ENCODE results near the gene FOXC1. TPM values are rescaled to one million over a fixed set of nuclear protein-coding genes. Genes with fewer than 3 reads are reported as not detected.

The FOXC1 gene
- polyA plus RNA-seq, 2 of the 4 experiments (the other 2 are of a cell fraction), result 3.4 to 4.7 TPM

DNA sequence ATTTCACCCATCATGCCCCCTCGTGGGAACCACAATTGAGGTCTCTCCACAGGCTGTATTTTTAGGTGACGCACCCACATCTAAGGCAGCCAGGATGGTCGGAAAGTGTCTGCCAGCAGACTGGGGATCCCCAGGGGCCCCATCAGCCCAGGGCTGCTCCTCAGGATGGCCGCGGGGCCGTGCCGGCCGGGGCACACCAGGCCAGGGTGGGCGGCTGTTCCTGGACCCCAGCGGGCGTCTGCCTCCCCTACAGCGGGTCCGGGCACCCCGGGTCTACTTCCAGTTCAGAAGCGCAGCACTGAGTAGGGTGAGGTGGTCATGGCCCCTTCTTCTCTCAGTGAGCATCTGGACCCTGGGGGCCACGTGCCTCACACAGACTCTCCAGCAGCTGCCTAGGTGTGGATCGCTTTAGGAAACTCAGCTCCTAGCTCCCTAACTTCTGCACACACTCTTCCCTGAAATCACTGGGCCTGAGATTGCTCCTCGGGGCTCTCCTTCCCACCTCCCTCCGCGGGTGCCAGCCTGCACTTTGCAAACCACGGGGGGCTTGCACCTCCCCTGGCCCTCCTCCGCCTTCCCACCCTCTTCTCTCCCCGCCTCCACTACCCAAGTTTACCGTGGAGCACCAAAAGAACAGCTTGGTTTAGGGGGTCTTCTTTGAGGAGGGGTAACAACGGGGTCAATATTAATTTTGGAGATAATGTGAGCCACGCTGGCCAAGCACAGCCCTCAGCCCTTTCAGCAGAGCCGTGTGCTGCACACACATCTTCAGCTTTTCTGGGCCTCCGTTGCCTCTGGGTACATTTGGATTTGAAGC lies 14.2 kb upstream of the FOXC1 start:
- Histone ChIP-seq H3K9me3 (no peaks in the 10 kb centered on the region), H3K4me3 (no peak overlapping the region), H3K4me2 (peak overlapping the region; percentile 58; the same call in 2 of the 3 replicates), H3K27ac (no peak overlapping the region; a peak in 1 of 6 replicates), H3K4me1 (peaks cover 18% of the 10 kb centered on the region)
- ATAC-seq (peak in 1 of 2 experiments; percentile 32; a peak in 2 of 6 replicates), FAIRE-seq (no peak), DNase-seq (ENCODE audit: low read depth in 1 of 2, low spot score in 1 of 2) (no peak)
- 55% methylated on average over 14 of the region's 28 CpGs for WGBS (ENCODE audit: missing lambda C conversion rate)
- TF ChIP-seq CHD2 (IDR thresholded peaks at IDR 0.05; ENCODE audit: low read length, partially characterized antibody), result no peak
- TF ChIP-seq, protein P1, sequence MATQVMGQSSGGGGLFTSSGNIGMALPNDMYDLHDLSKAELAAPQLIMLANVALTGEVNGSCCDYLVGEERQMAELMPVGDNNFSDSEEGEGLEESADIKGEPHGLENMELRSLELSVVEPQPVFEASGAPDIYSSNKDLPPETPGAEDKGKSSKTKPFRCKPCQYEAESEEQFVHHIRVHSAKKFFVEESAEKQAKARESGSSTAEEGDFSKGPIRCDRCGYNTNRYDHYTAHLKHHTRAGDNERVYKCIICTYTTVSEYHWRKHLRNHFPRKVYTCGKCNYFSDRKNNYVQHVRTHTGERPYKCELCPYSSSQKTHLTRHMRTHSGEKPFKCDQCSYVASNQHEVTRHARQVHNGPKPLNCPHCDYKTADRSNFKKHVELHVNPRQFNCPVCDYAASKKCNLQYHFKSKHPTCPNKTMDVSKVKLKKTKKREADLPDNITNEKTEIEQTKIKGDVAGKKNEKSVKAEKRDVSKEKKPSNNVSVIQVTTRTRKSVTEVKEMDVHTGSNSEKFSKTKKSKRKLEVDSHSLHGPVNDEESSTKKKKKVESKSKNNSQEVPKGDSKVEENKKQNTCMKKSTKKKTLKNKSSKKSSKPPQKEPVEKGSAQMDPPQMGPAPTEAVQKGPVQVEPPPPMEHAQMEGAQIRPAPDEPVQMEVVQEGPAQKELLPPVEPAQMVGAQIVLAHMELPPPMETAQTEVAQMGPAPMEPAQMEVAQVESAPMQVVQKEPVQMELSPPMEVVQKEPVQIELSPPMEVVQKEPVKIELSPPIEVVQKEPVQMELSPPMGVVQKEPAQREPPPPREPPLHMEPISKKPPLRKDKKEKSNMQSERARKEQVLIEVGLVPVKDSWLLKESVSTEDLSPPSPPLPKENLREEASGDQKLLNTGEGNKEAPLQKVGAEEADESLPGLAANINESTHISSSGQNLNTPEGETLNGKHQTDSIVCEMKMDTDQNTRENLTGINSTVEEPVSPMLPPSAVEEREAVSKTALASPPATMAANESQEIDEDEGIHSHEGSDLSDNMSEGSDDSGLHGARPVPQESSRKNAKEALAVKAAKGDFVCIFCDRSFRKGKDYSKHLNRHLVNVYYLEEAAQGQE (IDR thresholded peaks at IDR 0.05), result no peak
- no peak for TF ChIP-seq GATA3 (IDR thresholded peaks at IDR 0.05; ENCODE audit: borderline replicate concordance)
- TF ChIP-seq, protein P2, sequence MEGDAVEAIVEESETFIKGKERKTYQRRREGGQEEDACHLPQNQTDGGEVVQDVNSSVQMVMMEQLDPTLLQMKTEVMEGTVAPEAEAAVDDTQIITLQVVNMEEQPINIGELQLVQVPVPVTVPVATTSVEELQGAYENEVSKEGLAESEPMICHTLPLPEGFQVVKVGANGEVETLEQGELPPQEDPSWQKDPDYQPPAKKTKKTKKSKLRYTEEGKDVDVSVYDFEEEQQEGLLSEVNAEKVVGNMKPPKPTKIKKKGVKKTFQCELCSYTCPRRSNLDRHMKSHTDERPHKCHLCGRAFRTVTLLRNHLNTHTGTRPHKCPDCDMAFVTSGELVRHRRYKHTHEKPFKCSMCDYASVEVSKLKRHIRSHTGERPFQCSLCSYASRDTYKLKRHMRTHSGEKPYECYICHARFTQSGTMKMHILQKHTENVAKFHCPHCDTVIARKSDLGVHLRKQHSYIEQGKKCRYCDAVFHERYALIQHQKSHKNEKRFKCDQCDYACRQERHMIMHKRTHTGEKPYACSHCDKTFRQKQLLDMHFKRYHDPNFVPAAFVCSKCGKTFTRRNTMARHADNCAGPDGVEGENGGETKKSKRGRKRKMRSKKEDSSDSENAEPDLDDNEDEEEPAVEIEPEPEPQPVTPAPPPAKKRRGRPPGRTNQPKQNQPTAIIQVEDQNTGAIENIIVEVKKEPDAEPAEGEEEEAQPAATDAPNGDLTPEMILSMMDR (IDR thresholded peaks at IDR 0.05), result no peak
- TF ChIP-seq HDAC2 (IDR thresholded peaks at IDR 0.05), result no peak
- no peak for TF ChIP-seq RNF2 (IDR thresholded peaks at IDR 0.05; ENCODE audit: borderline replicate concordance, low read depth)
- TF ChIP-seq, protein P3, sequence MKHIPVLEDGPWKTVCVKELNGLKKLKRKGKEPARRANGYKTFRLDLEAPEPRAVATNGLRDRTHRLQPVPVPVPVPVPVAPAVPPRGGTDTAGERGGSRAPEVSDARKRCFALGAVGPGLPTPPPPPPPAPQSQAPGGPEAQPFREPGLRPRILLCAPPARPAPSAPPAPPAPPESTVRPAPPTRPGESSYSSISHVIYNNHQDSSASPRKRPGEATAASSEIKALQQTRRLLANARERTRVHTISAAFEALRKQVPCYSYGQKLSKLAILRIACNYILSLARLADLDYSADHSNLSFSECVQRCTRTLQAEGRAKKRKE (CRISPR knock-in tag; IDR thresholded peaks at IDR 0.05; ENCODE audit: low read depth), result no peak
- no peak for TF ChIP-seq RFX5 (IDR thresholded peaks at IDR 0.05)
- TF ChIP-seq SMC3 (IDR thresholded peaks at IDR 0.05), result no peak
- TF ChIP-seq FOSL2 (IDR thresholded peaks at IDR 0.05), result no peak
- TF ChIP-seq FOSL2 (CRISPR knock-in tag; IDR thresholded peaks at IDR 0.05), result no peak
- no peak for TF ChIP-seq MAZ (IDR thresholded peaks at IDR 0.05; ENCODE audit: borderline replicate concordance, low read depth, low read length)
- TF ChIP-seq CBX8 (IDR thresholded peaks at IDR 0.05), result no peak
- TF ChIP-seq, protein P4, sequence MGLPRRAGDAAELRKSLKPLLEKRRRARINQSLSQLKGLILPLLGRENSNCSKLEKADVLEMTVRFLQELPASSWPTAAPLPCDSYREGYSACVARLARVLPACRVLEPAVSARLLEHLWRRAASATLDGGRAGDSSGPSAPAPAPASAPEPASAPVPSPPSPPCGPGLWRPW (IDR thresholded peaks at IDR 0.05), result no peak
- TF ChIP-seq, protein P5, sequence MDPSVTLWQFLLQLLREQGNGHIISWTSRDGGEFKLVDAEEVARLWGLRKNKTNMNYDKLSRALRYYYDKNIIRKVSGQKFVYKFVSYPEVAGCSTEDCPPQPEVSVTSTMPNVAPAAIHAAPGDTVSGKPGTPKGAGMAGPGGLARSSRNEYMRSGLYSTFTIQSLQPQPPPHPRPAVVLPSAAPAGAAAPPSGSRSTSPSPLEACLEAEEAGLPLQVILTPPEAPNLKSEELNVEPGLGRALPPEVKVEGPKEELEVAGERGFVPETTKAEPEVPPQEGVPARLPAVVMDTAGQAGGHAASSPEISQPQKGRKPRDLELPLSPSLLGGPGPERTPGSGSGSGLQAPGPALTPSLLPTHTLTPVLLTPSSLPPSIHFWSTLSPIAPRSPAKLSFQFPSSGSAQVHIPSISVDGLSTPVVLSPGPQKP (IDR thresholded peaks at IDR 0.05; ENCODE audit: low read depth, low read length), result no peak
- no peak for TF ChIP-seq HOXB13 (CRISPR knock-in tag; IDR thresholded peaks at IDR 0.05; ENCODE audit: low read depth)
- TF ChIP-seq HOXB5 (CRISPR knock-in tag; IDR thresholded peaks at IDR 0.05), result no peak
- TF ChIP-seq CEBPB (IDR thresholded peaks at IDR 0.05), result no peak
- TF ChIP-seq TP53 (CRISPR knock-in tag; IDR thresholded peaks at IDR 0.05), result no peak
- TF ChIP-seq CHD4 (IDR thresholded peaks at IDR 0.05; ENCODE audit: borderline replicate concordance), result no peak
- POLR2A ChIA-PET, result no interaction called here
- CTCF ChIA-PET, result interaction anchor here (0.6 to 4.8 kb wide), 33 partner anchors 10 to 1508 kb away, joined by 3 to 49 read pairs (median 6); partner anchors contain the start of gene MYLK4
